Limb (tissue), 2 donors: ENCODE measurements around the gene HOXA7.

Experiments used
- DNase-seq, 2 donors: peaks; one replicate each; pipeline ENCODE4 v3.0.0-alpha.2; 2016; ENCODE audit errors: extremely low spot score in 2 of 2

The HOXA7 gene

GRCh38 chr7:27156508-27156898, at the start of gene HOXA7:
HOXA7 (minus strand) TSS chr7:27156675; CDS start chr7:27156545, 130 bp downstream.
- peak; percentile 86 to 92 for DNase-seq

GRCh38 chr7:27205325-27206280, 49.1 kb upstream of the HOXA7 start:
- peak in 1 of 2 donors; percentile 59 for DNase-seq

GRCh38 chr7:27204851-27205322, 48.4 kb upstream of the HOXA7 start:
- DNase-seq: peak in 1 of 2 donors; percentile 63

GRCh38 chr7:27203964-27204594, 47.6 kb upstream of the HOXA7 start:
- peak in 1 of 2 donors; percentile 29 for DNase-seq

GRCh38 chr7:27203365-27203953, 47.0 kb upstream of the HOXA7 start:
- peak in 1 of 2 donors; percentile 35 for DNase-seq

GRCh38 chr7:27202862-27203134, 46.3 kb upstream of the HOXA7 start:
- DNase-seq: peak in 1 of 2 donors; percentile 26

GRCh38 chr7:27202018-27202861, 45.8 kb upstream of the HOXA7 start:
- DNase-seq: peak in 1 of 2 donors; percentile 50

- no peak for DNase-seq
Measured at GRCh38 chr7:27201580-27202017, 45.1 kb upstream of the HOXA7 start.

- peak in 1 of 2 donors; percentile 48 for DNase-seq
Measured at GRCh38 chr7:27200761-27201579, 44.5 kb upstream of the HOXA7 start.

- DNase-seq: peak in 1 of 2 donors; percentile 81
Measured at GRCh38 chr7:27199849-27200760, 43.6 kb upstream of the HOXA7 start, which contains the start of gene HOXA13. HOXA13 (minus strand) TSS chr7:27200091; CDS start chr7:27200077, 14 bp downstream.

GRCh38 chr7:27198871-27199801, 42.7 kb upstream of the HOXA7 start:
- DNase-seq: peak in 1 of 2 donors; percentile 66

GRCh38 chr7:27198138-27198841, 41.8 kb upstream of the HOXA7 start:
- peak in 1 of 2 donors; percentile 63 for DNase-seq

GRCh38 chr7:27197137-27198042, 40.9 kb upstream of the HOXA7 start:
- DNase-seq: no peak

- peak; percentile 84 to 90 for DNase-seq
Measured at GRCh38 chr7:27196287-27196767, 39.9 kb upstream of the HOXA7 start.

GRCh38 chr7:27194686-27195379, 38.4 kb upstream of the HOXA7 start:
- DNase-seq: peak in 1 of 2 donors; percentile 34

- no peak for DNase-seq
Measured at GRCh38 chr7:27194002-27194352, 37.5 kb upstream of the HOXA7 start.
